GM21423 (cell line): ENCODE results near the gene C14orf119.

ENCODE experiments used
- ATAC-seq: cut with Tn5 transposase; IDR thresholded peaks from one replicate; pipeline ENCODE4 v1.9.1; 2021; ENCODE audit warnings: mild to moderate bottlenecking, moderate library complexity; ENCODE audit not compliant: unreplicated experiment

C14orf119 gene, protein sequence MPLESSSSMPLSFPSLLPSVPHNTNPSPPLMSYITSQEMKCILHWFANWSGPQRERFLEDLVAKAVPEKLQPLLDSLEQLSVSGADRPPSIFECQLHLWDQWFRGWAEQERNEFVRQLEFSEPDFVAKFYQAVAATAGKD

DNA sequence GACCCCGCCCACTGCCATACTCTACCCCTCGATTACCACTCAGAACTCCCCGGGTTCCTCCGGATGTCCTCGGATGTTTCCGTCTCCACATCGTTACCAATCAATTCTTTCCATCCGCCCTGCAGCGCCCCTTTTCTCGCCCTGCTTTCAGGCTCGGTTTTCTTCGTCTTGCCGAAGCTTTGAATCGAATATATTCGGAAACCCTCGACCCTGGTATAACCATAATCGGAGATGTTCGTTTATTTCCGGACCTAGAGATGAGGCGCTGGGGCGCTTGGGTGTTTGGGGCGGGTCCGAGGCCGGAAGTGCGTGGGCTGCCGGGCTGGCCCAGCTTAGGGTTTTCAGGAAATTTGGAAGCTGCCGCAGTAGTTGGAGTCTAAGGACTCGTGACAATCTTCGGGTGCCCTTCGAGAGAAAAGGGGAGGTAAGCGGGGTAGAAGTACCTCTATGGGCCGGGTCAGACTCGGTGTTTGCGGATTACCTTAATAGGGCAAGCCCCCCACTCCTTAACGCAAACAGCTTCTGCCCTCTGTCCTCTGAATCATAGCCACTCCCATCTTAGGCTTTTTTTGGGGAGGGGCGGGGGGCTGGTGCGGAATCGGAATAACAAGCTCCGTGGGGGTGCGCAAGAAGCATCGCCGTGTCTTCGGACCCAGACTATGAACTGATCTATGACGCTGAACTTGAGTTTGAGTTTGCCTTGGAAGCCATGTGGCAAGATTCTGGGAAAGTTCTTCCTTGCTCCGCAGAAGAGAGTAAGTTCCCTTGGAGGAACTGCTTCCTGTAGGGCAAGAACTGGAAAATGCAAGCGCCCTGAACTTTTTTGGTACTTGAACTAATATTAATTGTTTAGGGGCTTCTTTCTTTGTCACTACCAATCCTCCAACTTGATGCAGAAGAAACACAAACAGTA, at the start of gene C14orf119:
Gene C14orf119 (plus strand): TSS at position 310 of the 913 bp plus-strand sequence. CDS start 2,154 bp downstream, outside the sequence.
- peak; percentile 91 for ATAC-seq

DNA sequence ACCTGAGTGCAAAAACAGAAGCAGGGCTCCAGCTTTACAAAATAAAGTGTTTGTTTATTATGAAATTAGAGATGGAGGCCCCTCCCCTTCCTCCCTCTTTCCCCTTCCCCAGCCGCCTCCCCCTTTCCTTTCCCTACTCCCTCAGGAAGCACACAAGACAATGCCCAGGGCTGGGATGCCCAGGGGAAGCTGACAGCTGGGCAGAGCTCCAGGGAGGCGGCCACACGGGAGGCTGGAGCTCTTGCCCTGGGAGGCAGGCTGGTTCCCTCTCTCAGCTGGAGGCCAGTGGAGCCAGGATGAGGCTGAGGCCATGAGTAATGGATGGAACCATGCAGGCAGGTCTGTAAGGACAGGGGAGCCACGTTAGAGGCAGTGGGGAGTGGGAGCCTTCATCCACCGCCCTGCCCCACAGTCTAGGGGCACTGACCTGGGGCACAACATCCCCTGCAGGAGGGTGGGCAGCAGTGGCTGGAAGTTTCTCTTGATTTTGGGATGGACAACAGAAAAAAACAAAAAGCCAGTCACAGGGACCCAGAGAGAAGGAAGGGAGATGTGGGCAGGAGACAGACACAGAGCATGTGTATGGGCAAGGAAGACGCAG, 48.2 kb upstream of the C14orf119 start:
- ATAC-seq, result no peak

DNA sequence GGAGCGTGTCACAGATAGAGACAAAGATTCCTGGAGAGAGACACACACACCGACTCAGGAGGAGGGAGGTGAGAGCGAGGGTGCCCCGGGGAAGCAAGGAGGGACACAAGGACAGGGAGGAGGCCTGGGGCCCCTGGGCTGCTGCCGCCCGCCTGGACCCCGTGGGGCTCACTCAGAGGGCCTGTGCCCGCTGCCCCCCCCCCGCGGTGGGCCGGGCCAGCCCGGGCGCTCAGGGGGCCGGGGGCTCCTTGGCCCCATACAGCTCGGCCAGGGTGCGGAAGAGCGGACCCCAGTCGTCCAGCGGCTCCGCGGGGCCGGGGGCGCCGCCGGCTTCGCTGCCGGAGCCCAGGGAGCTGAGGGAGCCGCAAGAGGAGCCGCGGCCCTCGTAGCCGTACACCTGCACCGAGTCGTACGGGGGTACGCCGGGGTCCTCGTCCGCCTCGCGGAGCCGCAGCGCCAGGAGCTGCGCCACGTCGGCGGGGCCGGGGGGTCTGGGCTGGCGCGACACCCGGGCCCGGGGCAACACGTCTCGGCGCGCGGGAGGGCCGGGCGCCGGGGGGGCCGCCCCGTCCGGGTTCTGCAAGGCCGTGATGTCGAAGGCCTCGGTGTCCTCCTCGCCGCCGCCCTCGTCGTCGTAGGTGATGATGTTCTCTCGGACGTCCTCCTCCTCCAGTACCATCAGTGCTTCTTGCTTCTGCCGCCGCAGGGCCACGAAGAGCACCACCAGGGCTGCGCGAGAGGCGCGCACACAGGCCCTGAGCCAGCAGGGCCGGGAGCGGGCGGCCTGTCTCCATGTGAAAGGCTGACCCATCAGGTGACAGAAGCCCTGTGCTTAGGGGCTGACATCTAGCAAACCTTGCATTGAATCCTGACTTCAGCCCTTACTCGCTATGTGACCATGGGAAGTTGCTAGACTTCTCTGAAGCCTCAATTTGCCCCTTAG, 47.3 kb upstream of the C14orf119 start:
- no peak for ATAC-seq

DNA sequence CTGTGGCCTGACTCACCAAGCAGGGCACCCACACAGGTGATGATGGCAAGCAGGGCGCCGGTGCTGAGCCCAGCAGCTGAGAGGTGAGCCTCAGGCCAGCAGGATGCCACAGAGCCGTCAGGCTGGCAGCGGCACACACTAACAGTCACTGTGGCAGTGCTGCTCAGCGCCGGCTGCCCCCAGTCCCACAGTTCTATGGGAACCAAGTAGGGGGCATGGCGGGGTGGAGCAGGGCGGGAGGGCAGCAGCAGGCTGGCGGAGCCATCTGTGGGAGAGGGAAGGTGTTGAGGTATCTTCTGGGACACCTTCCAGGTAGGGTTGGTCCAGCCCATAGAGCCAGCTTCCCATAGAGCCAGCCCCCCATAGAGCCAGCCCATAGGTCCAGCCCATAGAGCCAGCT, 46.3 kb upstream of the C14orf119 start:
- no peak for ATAC-seq

DNA sequence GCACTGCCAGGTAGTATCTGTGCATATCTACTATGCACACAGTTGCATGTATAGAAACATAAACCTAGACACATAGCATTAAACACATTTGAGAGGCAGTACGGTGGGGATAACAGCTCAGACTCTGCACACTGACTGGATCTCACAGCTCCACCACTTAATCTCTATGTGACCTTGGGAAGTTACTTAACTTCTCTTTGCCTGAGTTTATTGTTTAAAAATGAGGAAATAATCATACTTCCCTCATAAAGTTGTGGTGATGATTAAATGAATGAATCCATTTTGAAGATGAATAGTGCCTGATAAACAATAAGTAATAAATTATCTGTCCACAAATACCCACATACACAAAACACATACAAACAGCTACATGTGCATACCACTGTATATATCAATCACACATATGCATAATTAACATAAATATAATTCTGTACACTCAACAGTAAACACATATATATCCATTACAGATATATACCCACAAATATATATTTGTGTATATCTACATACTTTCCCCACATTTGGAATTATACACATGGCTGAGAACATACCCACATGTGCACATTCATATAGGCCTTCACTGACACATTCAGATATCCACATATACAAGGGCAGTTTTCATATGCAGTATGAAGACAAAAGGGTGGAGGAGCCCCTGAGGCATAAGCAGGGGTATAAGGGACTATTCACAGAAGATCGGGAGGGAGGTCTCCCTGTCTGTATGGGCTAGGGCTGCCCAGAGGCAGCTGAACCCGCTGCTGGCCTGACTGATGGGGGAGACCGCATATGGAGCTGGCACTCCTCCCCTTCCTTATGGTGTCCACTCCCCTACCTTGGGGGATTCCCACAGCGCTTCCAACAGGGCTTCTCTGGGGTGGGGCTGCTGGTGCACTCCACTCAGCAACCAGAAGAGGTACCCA, 43.9 kb upstream of the C14orf119 start:
- ATAC-seq, result no peak

DNA sequence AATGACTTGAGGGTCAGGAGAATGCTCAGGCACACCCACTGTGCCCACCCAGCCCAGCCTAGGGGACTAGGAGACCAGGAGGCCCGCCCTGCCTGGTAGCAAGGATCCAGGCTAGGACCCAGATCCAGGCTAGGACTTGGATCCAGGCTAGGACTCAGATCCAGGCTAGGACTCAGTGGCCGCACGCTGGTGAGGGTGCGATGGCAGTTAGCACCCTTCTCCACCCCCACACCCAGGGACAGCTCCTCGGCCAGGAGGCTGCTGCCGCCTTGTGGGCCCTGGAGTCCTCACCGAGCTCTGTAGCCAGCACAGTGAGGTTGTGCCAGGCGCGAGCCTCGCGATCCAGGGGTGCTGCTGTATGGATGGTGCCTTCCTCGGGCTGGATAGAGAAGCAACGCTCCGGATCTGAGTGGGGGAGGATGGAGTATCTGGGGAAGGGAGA, 43.1 kb upstream of the C14orf119 start:
- no peak for ATAC-seq

DNA sequence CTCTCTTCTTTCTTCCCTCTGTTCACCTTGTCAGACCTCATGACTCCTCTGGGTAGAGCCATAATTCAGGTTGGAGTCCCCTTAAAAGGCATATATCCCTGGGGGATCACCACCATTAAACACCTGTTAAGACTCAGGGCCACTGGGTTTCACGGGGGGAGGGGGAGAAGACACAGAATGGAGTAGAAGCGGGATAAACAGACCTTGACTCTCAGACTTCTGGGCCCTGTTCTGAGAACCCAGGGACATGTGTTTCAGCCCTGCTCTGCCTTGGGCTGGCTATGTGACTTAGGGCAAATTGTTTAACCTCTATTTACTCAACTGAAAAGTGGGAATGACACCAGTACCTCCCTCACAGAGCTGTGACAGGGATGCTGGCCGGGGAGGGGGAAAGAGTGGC, 42.6 kb upstream of the C14orf119 start:
- no peak for ATAC-seq

DNA sequence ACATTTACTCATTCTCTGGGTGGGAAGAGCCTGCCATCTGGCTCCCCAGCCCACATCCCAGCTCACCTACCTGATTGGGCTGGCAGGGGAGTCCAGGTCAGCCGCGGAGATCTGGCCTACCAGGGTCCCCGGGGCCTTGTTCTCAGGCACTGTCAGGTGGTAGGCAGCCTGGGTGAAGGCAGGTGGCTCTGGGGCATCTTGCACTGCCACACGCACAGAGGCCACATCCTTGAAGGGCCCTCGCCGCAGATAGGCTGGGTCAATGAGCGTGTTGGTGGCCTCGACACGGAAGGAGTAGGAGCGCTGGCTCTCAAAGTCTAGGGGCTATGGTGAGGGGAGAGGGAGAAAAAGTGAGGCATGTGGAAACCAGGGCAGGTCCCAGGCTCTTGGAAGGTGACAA, 41.9 kb upstream of the C14orf119 start:
- ATAC-seq, result no peak

DNA sequence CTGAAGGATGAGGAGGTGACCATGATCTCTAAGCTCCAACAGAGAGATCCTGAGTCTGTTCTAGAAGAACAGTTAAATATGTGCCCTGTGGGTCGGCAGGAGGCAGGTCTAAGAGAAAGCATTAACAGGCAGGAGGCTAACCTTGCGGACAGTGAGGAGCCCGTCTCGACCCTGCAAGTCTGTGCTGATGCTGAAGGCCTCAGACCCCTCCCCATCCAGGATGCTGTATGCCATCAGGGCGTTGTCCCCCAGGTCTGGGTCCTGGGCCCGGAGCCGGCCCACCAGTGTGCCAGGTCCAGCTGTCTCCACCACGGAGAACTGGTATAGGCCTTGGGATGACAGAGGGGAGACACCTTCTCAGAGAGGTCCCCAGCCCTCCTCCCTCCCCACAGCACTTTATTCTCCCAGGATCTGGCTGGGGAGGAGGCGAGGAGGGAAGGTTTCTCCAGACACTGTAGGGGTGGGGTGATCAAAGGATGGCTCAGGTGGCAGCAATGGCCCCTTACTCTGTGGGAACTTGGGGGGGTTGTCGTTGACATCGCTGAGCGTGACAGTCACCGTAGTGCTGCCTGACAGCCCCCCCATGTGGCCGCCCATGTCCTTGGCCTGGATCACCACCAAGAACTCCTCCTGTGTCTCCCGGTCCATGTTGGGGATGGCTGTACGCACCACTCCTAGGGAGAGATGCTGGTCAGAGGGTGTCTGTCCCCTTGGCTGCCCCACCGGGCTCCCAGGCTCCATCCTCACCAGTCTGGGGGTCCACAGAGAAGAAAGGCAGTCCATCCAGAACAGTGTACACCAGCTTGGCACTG, 41.1 kb upstream of the C14orf119 start:
- no peak for ATAC-seq

DNA sequence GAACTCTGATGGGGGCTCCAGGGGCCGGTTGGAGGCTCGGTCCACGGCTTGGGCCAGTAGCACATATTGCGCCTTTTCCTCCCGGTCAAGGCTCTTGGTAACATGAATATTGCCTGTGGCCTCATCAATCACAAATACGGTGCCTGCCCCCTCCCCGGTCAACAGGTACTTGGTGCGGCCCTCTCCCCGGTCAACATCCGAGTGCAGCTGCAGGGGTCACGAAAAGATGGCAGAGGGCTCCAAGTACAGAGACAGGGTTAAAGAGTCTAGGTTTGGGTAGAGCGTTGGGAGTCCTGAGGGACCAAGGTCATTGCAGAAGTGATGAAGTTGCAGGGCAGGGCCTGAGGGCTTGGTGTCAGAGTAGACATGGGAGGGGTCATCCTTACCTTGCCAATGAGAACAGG, 40.2 kb upstream of the C14orf119 start:
- ATAC-seq, result no peak

DNA sequence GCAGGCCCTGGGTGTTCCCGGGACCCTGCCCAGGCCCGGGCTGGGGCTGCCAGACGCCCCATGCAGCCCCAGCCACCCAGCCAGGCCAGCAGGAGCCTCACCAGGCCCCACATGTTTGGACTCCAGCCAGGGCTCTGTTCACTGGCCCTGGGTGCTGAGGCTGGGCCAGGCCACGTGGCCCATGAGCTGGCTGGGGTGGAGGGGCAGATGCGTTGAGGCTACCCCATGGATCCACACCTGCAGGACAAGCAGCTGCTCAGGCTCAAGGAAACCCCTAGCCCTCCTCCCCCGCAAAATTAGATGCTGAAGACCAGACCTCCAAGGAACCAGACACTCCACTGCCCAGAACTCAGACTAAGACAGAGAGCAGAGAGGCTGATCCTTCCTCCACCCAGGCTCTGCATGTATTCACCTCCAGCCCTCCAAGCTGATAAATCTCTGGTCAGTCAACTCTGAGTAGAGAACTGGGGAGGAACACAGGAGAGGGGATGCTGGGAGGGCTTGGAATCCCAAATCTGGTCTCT, 39.6 kb upstream of the C14orf119 start:
- ATAC-seq, result no peak

DNA sequence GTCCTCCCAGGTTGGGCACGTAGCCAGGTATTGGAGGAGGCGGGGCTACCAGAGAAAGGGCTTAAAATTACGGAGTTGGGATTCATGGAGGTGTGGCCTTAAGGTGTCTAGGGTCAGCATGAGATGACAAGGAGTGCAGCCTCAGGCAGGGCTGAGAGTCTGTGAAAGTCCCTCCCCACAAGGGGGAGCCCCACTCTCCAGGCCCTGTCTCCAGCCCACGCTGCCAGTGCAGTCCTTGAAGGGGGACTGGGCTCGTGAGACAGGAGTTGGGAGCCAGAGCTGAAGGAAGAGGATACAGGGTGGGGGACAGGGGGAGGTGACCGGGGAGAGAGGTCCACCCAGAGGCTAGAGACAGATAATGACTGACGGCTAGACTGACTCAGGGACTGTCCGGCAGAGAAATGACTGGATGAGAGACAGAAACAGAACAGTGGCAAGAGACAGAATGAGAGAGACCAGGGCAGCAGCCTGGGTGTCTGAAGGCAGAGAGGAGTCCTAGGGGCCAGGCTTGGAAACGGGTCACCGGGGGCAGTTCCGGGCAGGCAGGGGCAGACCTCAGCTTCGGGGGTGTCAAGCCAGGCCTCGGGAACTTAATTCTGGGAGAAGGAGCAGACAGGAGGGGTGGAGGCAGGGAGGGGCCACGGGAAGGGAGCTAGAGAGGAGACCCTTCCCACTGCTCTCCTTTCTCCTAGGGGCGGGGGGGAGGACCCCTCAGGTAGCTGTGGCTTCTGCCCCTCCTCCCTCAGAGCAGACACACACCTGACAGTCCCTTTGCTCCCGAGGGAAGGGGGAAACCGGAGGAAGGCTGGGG, 39.0 kb upstream of the C14orf119 start:
- ATAC-seq, result peak; percentile 43

DNA sequence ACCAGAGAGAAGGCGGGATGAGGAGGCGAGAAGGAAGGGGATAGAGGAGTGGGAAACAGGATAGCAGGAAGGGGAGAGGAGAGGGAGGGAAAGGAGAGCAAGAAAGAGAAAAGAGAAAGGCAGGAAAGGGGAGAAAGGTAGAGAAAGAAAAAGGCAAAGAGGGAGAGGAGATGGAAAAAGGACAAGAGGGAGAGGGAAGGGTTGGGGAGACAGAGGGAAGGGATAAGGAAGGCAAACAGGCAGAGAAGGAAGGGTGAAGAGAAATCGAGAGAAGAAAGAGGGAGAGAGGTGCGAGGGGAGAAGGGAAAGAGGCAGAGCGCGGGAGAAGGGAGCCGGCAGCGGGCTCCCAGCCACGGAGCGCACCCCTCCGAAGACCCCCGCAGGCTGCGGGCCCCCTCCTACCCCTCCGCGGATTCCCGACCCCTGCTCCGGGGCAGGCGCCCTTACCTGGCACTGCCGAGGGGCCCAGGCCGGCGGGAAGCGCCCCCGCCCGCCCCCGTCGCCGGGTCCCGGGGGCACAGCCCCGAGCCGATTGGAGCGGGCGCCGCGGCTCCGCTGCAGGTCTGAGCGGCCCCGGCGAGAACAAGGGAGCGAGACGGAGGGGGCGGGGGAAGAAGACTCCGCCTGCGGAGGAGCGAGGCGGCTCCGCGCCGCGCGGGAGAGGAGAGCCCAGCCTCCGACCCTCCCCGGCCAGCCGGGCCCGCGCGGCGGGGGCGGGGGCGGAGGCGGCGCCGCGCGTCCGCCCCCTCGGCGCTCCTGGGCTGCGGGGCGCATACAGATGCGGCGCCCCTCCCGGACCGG, 38.1 kb upstream of the C14orf119 start, which contains the start of gene CDH24:
Gene CDH24 (minus strand): TSS at position 565 of the 801 bp plus-strand sequence. CDS start 1,787 bp downstream, outside the sequence.
- ATAC-seq, result peak; percentile 63

DNA sequence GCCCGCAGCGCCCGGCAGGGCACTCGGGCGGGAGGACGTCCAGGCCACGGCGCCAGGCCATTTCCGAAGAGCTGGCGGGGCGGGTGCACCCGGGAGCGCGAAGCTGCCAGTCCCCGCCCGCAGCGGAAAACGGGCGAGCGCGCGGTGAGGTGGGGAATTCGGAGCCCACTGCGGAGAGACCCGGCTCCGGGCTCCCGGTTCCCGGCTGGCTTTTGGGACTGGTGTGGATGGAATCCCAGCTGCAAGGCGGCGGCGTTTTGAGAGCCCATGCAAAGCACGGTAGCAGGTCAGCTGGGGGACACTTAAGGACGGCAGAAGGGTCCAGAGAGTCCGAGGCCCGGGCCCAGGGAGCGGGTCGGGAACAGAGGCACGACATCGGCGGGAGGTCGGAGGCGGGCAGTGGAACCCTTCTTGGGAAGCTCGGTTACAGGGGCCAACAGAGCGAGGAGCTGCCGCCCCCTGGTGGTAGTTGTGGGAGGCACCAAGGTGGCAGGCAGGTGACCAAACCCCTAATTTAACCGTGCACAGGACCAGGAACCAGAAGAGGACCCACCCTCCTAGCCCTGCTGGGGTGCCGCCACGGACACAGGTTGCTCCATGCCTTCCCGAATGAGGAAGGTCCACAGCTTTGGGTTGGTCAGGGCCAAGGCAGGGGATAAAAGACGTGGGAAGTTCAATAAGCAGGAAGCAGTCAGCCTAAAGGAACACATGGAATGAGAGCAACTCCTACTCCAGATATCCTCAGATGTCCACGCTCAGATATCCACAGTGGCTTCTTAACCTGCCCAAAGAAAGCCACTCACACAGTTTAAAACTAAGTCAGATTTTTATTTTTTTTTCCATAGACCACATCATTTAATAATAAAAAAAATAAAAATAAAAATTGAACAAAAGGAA, 37.3 kb upstream of the C14orf119 start:
- ATAC-seq, result peak; percentile 62

DNA sequence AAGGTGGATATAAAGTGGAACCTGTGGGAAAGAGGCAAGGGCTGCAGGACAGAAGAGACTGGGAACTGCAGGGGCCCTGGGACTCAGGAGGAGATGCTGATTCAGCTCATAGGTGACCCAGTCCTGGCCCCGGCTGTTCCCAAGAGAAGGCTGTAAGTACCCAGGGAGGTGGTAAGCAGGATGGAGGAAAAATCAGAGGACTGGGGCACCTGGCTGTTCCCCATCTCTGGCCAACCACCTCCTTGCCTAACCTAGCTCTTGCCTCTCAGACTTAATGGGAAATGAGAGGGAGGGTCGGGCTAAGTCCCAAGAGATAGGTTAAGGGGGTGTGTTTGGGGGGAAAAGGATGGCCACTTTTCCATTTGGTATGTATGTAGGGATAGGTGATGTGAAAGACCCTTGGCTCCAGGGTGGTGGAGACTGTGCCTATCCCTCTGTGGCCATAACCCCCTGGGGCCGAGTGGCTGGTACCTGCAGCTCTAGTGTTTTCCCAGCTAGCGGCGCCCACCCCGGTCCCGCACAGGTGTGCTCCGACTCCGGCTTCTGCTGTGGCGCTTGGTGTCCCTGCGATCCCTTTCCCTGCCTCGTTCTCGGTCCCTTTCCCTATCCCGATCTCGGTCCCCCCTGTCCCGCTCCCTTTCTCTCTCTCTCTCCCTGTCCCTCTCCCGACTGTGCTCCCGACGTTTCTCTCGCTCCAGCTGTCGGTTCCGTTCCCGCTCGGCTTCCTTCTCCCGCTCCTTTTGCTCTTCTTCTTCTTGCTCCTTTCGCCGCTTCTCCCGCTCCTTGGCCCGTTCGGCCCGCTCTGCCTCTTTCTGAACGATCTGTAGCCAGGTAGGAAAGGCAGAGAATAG, 36.4 kb upstream of the C14orf119 start:
- no peak for ATAC-seq
